SK-N-SH (cell line): ENCODE data around the gene ABHD16A.

Experiments
- EP300 ChIP-seq, 2 experiments: IDR thresholded peaks; 2 replicates each; pipeline versions ENCODE4 v1.4.0 to v1.6.1; 2012; ENCODE audit warnings: borderline replicate concordance in 1 of 2, low read depth in 1 of 2, low read length in 1 of 2
- EZH2phosphoT487 ChIP-seq: fragments of 200-600 bp; sonication (generic); IDR thresholded peaks from 2 replicates; pipeline ENCODE4 v1.6.1; 2017; ENCODE audit warnings: low read depth, mixed run types, mild to moderate bottlenecking, antibody characterized with exemption, moderate library complexity, borderline replicate concordance
- FOSL2 ChIP-seq: IDR thresholded peaks from 2 replicates; pipeline ENCODE4 v1.4.0; 2012; ENCODE audit warnings: low read depth, mild to moderate bottlenecking, moderate library complexity, borderline replicate concordance
- FOXM1 ChIP-seq: IDR thresholded peaks from 2 replicates; pipeline ENCODE4 v1.4.0; 2012; ENCODE audit warnings: low read depth, mild to moderate bottlenecking
- POLR2AphosphoS5 ChIP-seq: IDR thresholded peaks from 2 replicates; pipeline ENCODE4 v1.6.1; 2012; ENCODE audit warnings: low read depth, low read length
- RAD21 ChIP-seq: IDR thresholded peaks from 2 replicates; pipeline ENCODE4 v1.6.1; 2012; ENCODE audit warnings: mild to moderate bottlenecking, low read length
- TAF1 ChIP-seq: IDR thresholded peaks from 2 replicates; pipeline ENCODE4 v1.6.1; 2012; ENCODE audit warnings: low read depth, mild to moderate bottlenecking, low read length, moderate library complexity, borderline replicate concordance
- TF ChIP-seq, protein P1 (sequence below): fragments of 200-600 bp; sonication (generic); IDR thresholded peaks from 2 replicates; pipeline ENCODE4 v1.6.1; 2017; ENCODE audit warnings: antibody characterized with exemption, mild to moderate bottlenecking, moderate library complexity
- TF ChIP-seq, protein P2 (sequence below): IDR thresholded peaks from 2 replicates; pipeline ENCODE4 v1.4.0; 2012; ENCODE audit warnings: low read depth, borderline replicate concordance

DNA sequence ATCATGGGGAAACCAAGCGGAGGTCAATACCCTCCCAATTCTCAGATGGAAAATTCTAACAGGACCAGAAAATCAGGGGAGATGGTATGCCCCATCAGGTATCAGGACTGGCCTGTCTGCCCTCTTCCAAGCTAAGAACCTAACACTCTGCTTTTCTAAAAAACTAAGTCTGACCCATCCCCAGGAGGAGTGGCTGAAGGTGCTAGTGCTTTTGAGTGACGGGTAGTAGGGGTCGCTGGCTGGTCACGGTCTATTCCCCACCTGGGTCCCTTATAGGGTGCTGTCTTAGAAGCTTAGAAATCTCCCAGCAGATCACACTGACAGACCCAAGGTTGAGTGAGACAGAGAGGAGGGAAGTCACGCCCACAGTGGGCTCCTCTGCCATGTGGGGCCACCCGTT is 9.6 kb downstream of the ABHD16A start:
- TF ChIP-seq POLR2AphosphoS5 (no peak), FOXM1 (no peak), RAD21 (no peak), EP300 (IDR thresholded peaks at IDR 0.05; ENCODE audit: borderline replicate concordance in 1 of 2, low read depth in 1 of 2, low read length in 1 of 2) (no peak), TAF1 (no peak), EZH2phosphoT487 (no peak), FOSL2 (no peak)
- TF ChIP-seq, protein P1, sequence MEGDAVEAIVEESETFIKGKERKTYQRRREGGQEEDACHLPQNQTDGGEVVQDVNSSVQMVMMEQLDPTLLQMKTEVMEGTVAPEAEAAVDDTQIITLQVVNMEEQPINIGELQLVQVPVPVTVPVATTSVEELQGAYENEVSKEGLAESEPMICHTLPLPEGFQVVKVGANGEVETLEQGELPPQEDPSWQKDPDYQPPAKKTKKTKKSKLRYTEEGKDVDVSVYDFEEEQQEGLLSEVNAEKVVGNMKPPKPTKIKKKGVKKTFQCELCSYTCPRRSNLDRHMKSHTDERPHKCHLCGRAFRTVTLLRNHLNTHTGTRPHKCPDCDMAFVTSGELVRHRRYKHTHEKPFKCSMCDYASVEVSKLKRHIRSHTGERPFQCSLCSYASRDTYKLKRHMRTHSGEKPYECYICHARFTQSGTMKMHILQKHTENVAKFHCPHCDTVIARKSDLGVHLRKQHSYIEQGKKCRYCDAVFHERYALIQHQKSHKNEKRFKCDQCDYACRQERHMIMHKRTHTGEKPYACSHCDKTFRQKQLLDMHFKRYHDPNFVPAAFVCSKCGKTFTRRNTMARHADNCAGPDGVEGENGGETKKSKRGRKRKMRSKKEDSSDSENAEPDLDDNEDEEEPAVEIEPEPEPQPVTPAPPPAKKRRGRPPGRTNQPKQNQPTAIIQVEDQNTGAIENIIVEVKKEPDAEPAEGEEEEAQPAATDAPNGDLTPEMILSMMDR = no peak
- TF ChIP-seq, protein P2, sequence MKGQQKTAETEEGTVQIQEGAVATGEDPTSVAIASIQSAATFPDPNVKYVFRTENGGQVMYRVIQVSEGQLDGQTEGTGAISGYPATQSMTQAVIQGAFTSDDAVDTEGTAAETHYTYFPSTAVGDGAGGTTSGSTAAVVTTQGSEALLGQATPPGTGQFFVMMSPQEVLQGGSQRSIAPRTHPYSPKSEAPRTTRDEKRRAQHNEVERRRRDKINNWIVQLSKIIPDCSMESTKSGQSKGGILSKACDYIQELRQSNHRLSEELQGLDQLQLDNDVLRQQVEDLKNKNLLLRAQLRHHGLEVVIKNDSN = no peak
